ENCODE data around the gene FUT7.

- TF ChIP-seq, protein P1, sequence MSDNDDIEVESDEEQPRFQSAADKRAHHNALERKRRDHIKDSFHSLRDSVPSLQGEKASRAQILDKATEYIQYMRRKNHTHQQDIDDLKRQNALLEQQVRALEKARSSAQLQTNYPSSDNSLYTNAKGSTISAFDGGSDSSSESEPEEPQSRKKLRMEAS (IDR thresholded peaks at IDR 0.05), result no peak
- TF ChIP-seq CREB1 (IDR thresholded peaks at IDR 0.05; ENCODE audit: low read depth) (no peak), RAD21 (IDR thresholded peaks at IDR 0.05; ENCODE audit: low read depth) (no peak), CEBPB (IDR thresholded peaks at IDR 0.05) (no peak)
- TF ChIP-seq, protein P2, sequence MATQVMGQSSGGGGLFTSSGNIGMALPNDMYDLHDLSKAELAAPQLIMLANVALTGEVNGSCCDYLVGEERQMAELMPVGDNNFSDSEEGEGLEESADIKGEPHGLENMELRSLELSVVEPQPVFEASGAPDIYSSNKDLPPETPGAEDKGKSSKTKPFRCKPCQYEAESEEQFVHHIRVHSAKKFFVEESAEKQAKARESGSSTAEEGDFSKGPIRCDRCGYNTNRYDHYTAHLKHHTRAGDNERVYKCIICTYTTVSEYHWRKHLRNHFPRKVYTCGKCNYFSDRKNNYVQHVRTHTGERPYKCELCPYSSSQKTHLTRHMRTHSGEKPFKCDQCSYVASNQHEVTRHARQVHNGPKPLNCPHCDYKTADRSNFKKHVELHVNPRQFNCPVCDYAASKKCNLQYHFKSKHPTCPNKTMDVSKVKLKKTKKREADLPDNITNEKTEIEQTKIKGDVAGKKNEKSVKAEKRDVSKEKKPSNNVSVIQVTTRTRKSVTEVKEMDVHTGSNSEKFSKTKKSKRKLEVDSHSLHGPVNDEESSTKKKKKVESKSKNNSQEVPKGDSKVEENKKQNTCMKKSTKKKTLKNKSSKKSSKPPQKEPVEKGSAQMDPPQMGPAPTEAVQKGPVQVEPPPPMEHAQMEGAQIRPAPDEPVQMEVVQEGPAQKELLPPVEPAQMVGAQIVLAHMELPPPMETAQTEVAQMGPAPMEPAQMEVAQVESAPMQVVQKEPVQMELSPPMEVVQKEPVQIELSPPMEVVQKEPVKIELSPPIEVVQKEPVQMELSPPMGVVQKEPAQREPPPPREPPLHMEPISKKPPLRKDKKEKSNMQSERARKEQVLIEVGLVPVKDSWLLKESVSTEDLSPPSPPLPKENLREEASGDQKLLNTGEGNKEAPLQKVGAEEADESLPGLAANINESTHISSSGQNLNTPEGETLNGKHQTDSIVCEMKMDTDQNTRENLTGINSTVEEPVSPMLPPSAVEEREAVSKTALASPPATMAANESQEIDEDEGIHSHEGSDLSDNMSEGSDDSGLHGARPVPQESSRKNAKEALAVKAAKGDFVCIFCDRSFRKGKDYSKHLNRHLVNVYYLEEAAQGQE (IDR thresholded peaks at IDR 0.05; ENCODE audit: low read depth), result no peak
Observed at GRCh38 chr9:137000177-137000930, 31.5 kb downstream of the FUT7 start.
